SK-N-SH treated with all-trans-retinoic acid at 6 μM for 48 hours (cell line): Measurements from ENCODE around the gene PAOX.

Source experiments
- ATAC-seq: fragments of 200-7000 bp; cut with Tn5 transposase; 3 replicates; pipeline ENCODE4 v1.9.1; 2020; ENCODE audit warnings: mild to moderate bottlenecking, moderate library complexity
- ARNTL ChIP-seq: fragments of 450-650 bp; formaldehyde crosslinking; IDR thresholded peaks from 2 replicates; pipeline ENCODE4 v1.5.0; 2020; ENCODE audit warnings: low read depth, mild to moderate bottlenecking, moderate library complexity, borderline replicate concordance
- BACH2 ChIP-seq: fragments of 250-450 bp; sonication (Bioruptor Pico); IDR thresholded peaks from 2 replicates; pipeline ENCODE4 v1.9.0; 2021; ENCODE audit warnings: mild to moderate bottlenecking, borderline replicate concordance
- ESRRG ChIP-seq: fragments of 250-450 bp; sonication (Bioruptor Pico); IDR thresholded peaks from 2 replicates; pipeline ENCODE4 v1.6.1; 2021; ENCODE audit warnings: mild to moderate bottlenecking
- GLIS3 ChIP-seq: fragments of 250-450 bp; sonication (Bioruptor Pico); IDR thresholded peaks from 2 replicates; pipeline ENCODE4 v1.5.0; 2020; ENCODE audit warnings: mild to moderate bottlenecking, moderate library complexity
- ISL1 ChIP-seq: fragments of 250-450 bp; sonication (Bioruptor Pico); IDR thresholded peaks from 2 replicates; pipeline ENCODE4 v2.1.2; 2022; ENCODE audit warnings: mild to moderate bottlenecking, moderate library complexity
- OSR1 ChIP-seq: fragments of 250-450 bp; sonication (Bioruptor Pico); IDR thresholded peaks from 2 replicates; pipeline ENCODE4 v1.8.0; 2022; ENCODE audit warnings: moderate library complexity, mild to moderate bottlenecking, inconsistent platforms
- POU6F1 ChIP-seq: fragments of 250-450 bp; sonication (Bioruptor Pico); IDR thresholded peaks from 2 replicates; pipeline ENCODE4 v1.8.0; 2021; ENCODE audit warnings: low read depth, mild to moderate bottlenecking, moderate library complexity, borderline replicate concordance
- PPARA ChIP-seq: fragments of 250-450 bp; sonication (Bioruptor Pico); IDR thresholded peaks from 2 replicates; pipeline ENCODE4 v1.5.0; 2020; ENCODE audit warnings: mild to moderate bottlenecking, borderline replicate concordance
- RARB ChIP-seq: fragments of 250-450 bp; sonication (Bioruptor Pico); IDR thresholded peaks from 2 replicates; pipeline ENCODE4 v1.8.0; 2021; ENCODE audit warnings: mild to moderate bottlenecking, moderate library complexity
- SNAI2 ChIP-seq: fragments of 250-450 bp; sonication (Bioruptor Pico); IDR thresholded peaks from 2 replicates; pipeline ENCODE4 v1.5.0; 2020; ENCODE audit warnings: mild to moderate bottlenecking, moderate library complexity
- TCF4 ChIP-seq: fragments of 250-450 bp; sonication (Bioruptor Pico); IDR thresholded peaks from 2 replicates; pipeline ENCODE4 v1.8.0; 2021; ENCODE audit warnings: mild to moderate bottlenecking, moderate library complexity, borderline replicate concordance
- TOX ChIP-seq: fragments of 250-450 bp; sonication (Bioruptor Pico); IDR thresholded peaks from 2 replicates; pipeline ENCODE4 v1.8.0; 2021; ENCODE audit warnings: mild to moderate bottlenecking, moderate library complexity, borderline replicate concordance
- ZC3H10 ChIP-seq: fragments of 250-450 bp; sonication (Bioruptor Pico); IDR thresholded peaks from 2 replicates; pipeline ENCODE4 v1.5.1; 2021; ENCODE audit warnings: mild to moderate bottlenecking, moderate library complexity
- ZFP3 ChIP-seq: fragments of 250-450 bp; sonication (Bioruptor Pico); IDR thresholded peaks from 2 replicates; pipeline ENCODE4 v1.5.0; 2020; ENCODE audit warnings: mild to moderate bottlenecking, moderate library complexity
- ZFP30 ChIP-seq: fragments of 450-650 bp; formaldehyde crosslinking; IDR thresholded peaks from 2 replicates; pipeline ENCODE4 v1.5.0; 2022; ENCODE audit warnings: mild to moderate bottlenecking, moderate library complexity
- ZNF565 ChIP-seq: fragments of 450-650 bp; formaldehyde crosslinking; conservative IDR thresholded peaks from 2 replicates; pipeline ENCODE4 v1.5.0; 2020; ENCODE audit warnings: low read depth, mild to moderate bottlenecking, moderate library complexity
- ZNF70 ChIP-seq: fragments of 450-650 bp; formaldehyde crosslinking; IDR thresholded peaks from 2 replicates; pipeline ENCODE4 v1.5.0; 2020; ENCODE audit warnings: mild to moderate bottlenecking, moderate library complexity
- ZNF8 ChIP-seq: fragments of 450-650 bp; formaldehyde crosslinking; IDR thresholded peaks from 2 replicates; pipeline ENCODE4 v1.5.0; 2020; ENCODE audit warnings: mild to moderate bottlenecking, moderate library complexity
- TF ChIP-seq, protein P1 (sequence below): fragments of 250-450 bp; sonication (Bioruptor Pico); IDR thresholded peaks from 2 replicates; pipeline ENCODE4 v1.8.0; 2020; ENCODE audit warnings: mild to moderate bottlenecking, moderate library complexity, borderline replicate concordance
- TF ChIP-seq, protein P2 (sequence below): fragments of 250-450 bp; sonication (Bioruptor Pico); IDR thresholded peaks from 2 replicates; pipeline ENCODE4 v1.5.1; 2020; ENCODE audit warnings: low read depth, mild to moderate bottlenecking, moderate library complexity
- TF ChIP-seq, protein P3 (sequence below): fragments of 250-450 bp; sonication (Bioruptor Pico); IDR thresholded peaks from 2 replicates; pipeline ENCODE4 v1.5.0; 2020; ENCODE audit warnings: mild to moderate bottlenecking, moderate library complexity
- TF ChIP-seq, protein P4 (sequence below): fragments of 250-450 bp; sonication (Bioruptor Pico); IDR thresholded peaks from 2 replicates; pipeline ENCODE4 v1.5.1; 2021; ENCODE audit warnings: mild to moderate bottlenecking, moderate library complexity

Gene PAOX

DNA sequence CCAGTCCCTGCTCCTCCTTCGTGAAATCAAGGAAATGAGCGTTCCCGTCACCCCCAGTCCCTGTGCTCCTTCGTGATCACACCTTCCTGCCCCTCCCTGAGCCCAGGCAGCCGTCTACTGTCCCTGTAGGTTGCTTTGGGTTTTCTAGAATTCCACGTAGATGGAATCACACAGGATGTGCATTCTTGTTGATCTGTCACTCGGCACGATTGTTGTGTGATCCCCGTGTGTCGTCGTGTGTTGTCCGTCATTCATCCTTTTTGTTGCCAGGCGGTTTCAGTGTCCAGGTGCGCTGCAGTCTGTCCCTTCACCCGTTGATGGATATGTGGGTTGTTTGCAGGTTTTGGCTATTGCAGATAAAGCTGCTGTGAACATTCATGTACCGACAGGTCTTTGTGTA, 24.3 kb downstream of the PAOX start:
- no peak for TF ChIP-seq BACH2 (CRISPR knock-in tag)
- no peak for TF ChIP-seq SNAI2 (CRISPR knock-in tag)
- no peak for TF ChIP-seq TCF4
- no peak for TF ChIP-seq GLIS3 (CRISPR knock-in tag)
- TF ChIP-seq, protein P1, sequence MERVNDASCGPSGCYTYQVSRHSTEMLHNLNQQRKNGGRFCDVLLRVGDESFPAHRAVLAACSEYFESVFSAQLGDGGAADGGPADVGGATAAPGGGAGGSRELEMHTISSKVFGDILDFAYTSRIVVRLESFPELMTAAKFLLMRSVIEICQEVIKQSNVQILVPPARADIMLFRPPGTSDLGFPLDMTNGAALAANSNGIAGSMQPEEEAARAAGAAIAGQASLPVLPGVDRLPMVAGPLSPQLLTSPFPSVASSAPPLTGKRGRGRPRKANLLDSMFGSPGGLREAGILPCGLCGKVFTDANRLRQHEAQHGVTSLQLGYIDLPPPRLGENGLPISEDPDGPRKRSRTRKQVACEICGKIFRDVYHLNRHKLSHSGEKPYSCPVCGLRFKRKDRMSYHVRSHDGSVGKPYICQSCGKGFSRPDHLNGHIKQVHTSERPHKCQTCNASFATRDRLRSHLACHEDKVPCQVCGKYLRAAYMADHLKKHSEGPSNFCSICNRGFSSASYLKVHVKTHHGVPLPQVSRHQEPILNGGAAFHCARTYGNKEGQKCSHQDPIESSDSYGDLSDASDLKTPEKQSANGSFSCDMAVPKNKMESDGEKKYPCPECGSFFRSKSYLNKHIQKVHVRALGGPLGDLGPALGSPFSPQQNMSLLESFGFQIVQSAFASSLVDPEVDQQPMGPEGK (CRISPR knock-in tag) = no peak
- TF ChIP-seq PPARA (CRISPR knock-in tag) = no peak
- TF ChIP-seq, protein P2, sequence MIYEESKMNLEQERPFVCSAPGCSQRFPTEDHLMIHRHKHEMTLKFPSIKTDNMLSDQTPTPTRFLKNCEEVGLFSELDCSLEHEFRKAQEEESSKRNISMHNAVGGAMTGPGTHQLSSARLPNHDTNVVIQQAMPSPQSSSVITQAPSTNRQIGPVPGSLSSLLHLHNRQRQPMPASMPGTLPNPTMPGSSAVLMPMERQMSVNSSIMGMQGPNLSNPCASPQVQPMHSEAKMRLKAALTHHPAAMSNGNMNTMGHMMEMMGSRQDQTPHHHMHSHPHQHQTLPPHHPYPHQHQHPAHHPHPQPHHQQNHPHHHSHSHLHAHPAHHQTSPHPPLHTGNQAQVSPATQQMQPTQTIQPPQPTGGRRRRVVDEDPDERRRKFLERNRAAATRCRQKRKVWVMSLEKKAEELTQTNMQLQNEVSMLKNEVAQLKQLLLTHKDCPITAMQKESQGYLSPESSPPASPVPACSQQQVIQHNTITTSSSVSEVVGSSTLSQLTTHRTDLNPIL (CRISPR knock-in tag) = no peak
- TF ChIP-seq ZFP3 (CRISPR knock-in tag) = no peak
- TF ChIP-seq, protein P3, sequence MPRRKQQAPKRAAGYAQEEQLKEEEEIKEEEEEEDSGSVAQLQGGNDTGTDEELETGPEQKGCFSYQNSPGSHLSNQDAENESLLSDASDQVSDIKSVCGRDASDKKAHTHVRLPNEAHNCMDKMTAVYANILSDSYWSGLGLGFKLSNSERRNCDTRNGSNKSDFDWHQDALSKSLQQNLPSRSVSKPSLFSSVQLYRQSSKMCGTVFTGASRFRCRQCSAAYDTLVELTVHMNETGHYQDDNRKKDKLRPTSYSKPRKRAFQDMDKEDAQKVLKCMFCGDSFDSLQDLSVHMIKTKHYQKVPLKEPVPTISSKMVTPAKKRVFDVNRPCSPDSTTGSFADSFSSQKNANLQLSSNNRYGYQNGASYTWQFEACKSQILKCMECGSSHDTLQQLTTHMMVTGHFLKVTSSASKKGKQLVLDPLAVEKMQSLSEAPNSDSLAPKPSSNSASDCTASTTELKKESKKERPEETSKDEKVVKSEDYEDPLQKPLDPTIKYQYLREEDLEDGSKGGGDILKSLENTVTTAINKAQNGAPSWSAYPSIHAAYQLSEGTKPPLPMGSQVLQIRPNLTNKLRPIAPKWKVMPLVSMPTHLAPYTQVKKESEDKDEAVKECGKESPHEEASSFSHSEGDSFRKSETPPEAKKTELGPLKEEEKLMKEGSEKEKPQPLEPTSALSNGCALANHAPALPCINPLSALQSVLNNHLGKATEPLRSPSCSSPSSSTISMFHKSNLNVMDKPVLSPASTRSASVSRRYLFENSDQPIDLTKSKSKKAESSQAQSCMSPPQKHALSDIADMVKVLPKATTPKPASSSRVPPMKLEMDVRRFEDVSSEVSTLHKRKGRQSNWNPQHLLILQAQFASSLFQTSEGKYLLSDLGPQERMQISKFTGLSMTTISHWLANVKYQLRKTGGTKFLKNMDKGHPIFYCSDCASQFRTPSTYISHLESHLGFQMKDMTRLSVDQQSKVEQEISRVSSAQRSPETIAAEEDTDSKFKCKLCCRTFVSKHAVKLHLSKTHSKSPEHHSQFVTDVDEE (CRISPR knock-in tag) = no peak
- no peak for TF ChIP-seq ZNF565 (CRISPR knock-in tag)
- no peak for TF ChIP-seq ZNF8 (CRISPR knock-in tag)
- TF ChIP-seq, protein P4, sequence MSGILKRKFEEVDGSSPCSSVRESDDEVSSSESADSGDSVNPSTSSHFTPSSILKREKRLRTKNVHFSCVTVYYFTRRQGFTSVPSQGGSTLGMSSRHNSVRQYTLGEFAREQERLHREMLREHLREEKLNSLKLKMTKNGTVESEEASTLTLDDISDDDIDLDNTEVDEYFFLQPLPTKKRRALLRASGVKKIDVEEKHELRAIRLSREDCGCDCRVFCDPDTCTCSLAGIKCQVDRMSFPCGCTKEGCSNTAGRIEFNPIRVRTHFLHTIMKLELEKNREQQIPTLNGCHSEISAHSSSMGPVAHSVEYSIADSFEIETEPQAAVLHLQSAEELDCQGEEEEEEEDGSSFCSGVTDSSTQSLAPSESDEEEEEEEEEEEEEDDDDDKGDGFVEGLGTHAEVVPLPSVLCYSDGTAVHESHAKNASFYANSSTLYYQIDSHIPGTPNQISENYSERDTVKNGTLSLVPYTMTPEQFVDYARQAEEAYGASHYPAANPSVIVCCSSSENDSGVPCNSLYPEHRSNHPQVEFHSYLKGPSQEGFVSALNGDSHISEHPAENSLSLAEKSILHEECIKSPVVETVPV = no peak
- no peak for TF ChIP-seq ISL1 (CRISPR knock-in tag)
- TF ChIP-seq ZC3H10 (CRISPR knock-in tag) = no peak
- ATAC-seq = no peak

DNA sequence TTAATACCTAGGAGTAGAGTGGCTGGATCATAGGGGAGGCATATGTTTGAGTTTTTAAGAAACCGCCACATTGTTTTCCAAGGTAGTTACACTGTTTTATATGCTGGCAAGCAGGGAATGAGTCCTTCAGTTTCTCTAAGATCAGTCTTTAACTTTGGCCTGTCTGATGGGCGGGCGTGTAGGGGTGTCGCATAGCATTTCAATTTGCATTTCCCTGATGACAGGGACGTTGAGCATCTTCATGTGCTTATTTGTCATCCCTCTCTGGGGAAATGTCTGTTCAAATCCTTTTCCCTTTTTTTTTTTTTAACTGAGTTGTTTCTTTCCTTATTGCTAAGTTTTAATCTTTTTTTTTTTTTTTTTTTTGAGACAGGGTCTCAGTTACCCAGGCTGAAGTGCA, 24.7 kb downstream of the PAOX start:
- TF ChIP-seq ESRRG (CRISPR knock-in tag) (no peak), RARB (CRISPR knock-in tag) (no peak), ZFP3 (CRISPR knock-in tag) (no peak), OSR1 (no peak), TCF4 (no peak), ZC3H10 (CRISPR knock-in tag) (no peak), ZNF70 (no peak), GLIS3 (CRISPR knock-in tag) (no peak), TOX (CRISPR knock-in tag) (no peak), ARNTL (CRISPR knock-in tag) (no peak), PPARA (CRISPR knock-in tag) (no peak), SNAI2 (CRISPR knock-in tag) (no peak), ZFP30 (no peak), BACH2 (CRISPR knock-in tag) (no peak), POU6F1 (CRISPR knock-in tag) (no peak), ZNF8 (CRISPR knock-in tag) (no peak)
- TF ChIP-seq, protein P1 (CRISPR knock-in tag) = no peak
- TF ChIP-seq, protein P2 (CRISPR knock-in tag) = no peak
- no peak for ATAC-seq
